GM12878 (cell line): ENCODE results near the gene MMRN1. TPM values are rescaled to one million over a fixed set of nuclear protein-coding genes. Genes with fewer than 3 reads are reported as not detected.

Source experiments
- ASH2L ChIP-seq: fragments of 300-600, 200-600 bp; sonication (generic); IDR thresholded peaks from 2 replicates; pipeline ENCODE4 v1.6.1; 2017; ENCODE audit warnings: low read depth, mild to moderate bottlenecking, borderline replicate concordance
- BRCA1 ChIP-seq: IDR thresholded peaks from 2 replicates; pipeline ENCODE4 v1.6.1; 2011; ENCODE audit warnings: low read depth, low read length, improper control_type of control experiment
- ETV6 ChIP-seq, 2 experiments: fragments of 450-650 bp in 1 of 2; IDR thresholded peaks in 1 of 2; conservative IDR thresholded peaks in 1 of 2; 2 replicates each; pipeline ENCODE4 v1.6.1; 2014; ENCODE audit warnings: antibody characterized with exemption in 1 of 2, borderline replicate concordance in 1 of 2, low read depth in 1 of 2, mild to moderate bottlenecking in 1 of 2, moderate library complexity in 1 of 2
- IKZF1 ChIP-seq: fragments of 450-650 bp; conservative IDR thresholded peaks from 2 replicates; pipeline ENCODE4 v1.6.1; 2017; ENCODE audit warnings: antibody characterized with exemption, mild to moderate bottlenecking
- MTA3 ChIP-seq: IDR thresholded peaks from 2 replicates; pipeline ENCODE4 v1.6.1; 2012; ENCODE audit warnings: low read length, inconsistent platforms, borderline replicate concordance
- NR2C2 ChIP-seq: IDR thresholded peaks from 2 replicates; pipeline ENCODE4 v1.6.1; 2011; ENCODE audit warnings: borderline replicate concordance, low read depth; ENCODE audit not compliant: control insufficient read depth, insufficient read length
- polyA plus RNA-seq, 11 experiments: library from polyadenylated mRNA; depleted of rRNA in 4 of 11; unstranded in 6 of 11; stranded (reverse) in 5 of 11; fragments of >200 nt; fragmentation: Nextera tagmentation in 4 of 11; fragmentation: Illumina TruSeq in 1 of 11; extraction: Ambion mirVana in 4 of 11; extraction: Trizol in 1 of 11; gene quantifications; 1 replicate in 1 of 11; 2 replicates in 10 of 11; pipeline versions ENCODE4 v1.2.1 to v1.2.3, GENCODE V29; 2011 to 2016; ENCODE audit warnings: inconsistent platforms in 2 of 11, missing spikeins in 2 of 11, low read depth in 1 of 11
- total RNA-seq, 4 experiments: library from RNA; depleted of rRNA in 3 of 4; stranded (reverse); fragments of >200 nt in 3 of 4; fragmentation: Illumina TruSeq in 1 of 4; extraction: Trizol in 1 of 4; gene quantifications; 2 replicates each; pipeline versions ENCODE4 v1.2.1 to v1.2.3, GENCODE V29; 2013 to 2021
- TF ChIP-seq, protein P1 (sequence below): fragments of 450-650 bp; conservative IDR thresholded peaks from 2 replicates; pipeline ENCODE4 v1.6.1; 2017; ENCODE audit warnings: mild to moderate bottlenecking, moderate library complexity
- TF ChIP-seq, protein P2 (sequence below): fragments of 450-650 bp; IDR thresholded peaks from 2 replicates; pipeline ENCODE4 v1.6.1; 2017; ENCODE audit warnings: mild to moderate bottlenecking, low read depth, inconsistent platforms; ENCODE audit not compliant: poor library complexity, severe bottlenecking

The MMRN1 gene
- total and polyA plus RNA-seq, 10 of the 15 experiments (the other 5 are each of a cell fraction or from before 2014, with no cell fraction given): 0.50 to 3.9 (median 0.78) TPM

DNA sequence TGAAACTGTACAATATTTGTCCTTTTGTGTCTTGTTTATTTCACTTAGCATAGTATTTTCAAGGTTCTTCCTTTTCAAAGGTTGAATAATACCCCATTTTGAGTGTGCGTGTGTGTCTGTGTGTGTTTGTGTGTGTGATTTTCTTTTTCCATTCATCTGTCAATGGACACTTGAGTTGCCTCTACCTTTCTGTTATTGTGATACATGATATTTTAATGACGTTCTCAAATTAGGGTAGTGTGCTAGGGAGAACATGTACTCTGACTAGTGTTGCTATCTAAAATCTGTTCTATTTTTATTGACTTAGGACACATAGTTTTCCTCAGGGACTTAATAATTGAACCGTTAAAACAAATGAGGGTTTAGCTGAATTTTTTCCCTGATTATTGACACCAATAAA is 9.9 kb downstream of the MMRN1 start (continued):
- TF ChIP-seq, protein P1, sequence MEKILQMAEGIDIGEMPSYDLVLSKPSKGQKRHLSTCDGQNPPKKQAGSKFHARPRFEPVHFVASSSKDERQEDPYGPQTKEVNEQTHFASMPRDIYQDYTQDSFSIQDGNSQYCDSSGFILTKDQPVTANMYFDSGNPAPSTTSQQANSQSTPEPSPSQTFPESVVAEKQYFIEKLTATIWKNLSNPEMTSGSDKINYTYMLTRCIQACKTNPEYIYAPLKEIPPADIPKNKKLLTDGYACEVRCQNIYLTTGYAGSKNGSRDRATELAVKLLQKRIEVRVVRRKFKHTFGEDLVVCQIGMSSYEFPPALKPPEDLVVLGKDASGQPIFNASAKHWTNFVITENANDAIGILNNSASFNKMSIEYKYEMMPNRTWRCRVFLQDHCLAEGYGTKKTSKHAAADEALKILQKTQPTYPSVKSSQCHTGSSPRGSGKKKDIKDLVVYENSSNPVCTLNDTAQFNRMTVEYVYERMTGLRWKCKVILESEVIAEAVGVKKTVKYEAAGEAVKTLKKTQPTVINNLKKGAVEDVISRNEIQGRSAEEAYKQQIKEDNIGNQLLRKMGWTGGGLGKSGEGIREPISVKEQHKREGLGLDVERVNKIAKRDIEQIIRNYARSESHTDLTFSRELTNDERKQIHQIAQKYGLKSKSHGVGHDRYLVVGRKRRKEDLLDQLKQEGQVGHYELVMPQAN: no peak
- TF ChIP-seq MTA3 (no peak), NR2C2 (no peak), ASH2L (no peak), ETV6 (conservative IDR thresholded peaks at IDR 0.05 in 1 of 2, IDR thresholded peaks at IDR 0.05 in 1 of 2; ENCODE audit: borderline replicate concordance in 1 of 2, low read depth in 1 of 2) (no peak), BRCA1 (no peak), IKZF1 (no peak)
- TF ChIP-seq, protein P2, sequence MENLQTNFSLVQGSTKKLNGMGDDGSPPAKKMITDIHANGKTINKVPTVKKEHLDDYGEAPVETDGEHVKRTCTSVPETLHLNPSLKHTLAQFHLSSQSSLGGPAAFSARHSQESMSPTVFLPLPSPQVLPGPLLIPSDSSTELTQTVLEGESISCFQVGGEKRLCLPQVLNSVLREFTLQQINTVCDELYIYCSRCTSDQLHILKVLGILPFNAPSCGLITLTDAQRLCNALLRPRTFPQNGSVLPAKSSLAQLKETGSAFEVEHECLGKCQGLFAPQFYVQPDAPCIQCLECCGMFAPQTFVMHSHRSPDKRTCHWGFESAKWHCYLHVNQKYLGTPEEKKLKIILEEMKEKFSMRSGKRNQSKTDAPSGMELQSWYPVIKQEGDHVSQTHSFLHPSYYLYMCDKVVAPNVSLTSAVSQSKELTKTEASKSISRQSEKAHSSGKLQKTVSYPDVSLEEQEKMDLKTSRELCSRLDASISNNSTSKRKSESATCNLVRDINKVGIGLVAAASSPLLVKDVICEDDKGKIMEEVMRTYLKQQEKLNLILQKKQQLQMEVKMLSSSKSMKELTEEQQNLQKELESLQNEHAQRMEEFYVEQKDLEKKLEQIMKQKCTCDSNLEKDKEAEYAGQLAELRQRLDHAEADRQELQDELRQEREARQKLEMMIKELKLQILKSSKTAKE: no peak
